ENCODE data around the gene RNASEL. TPM values are rescaled to one million over a fixed set of nuclear protein-coding genes. Genes with fewer than 3 reads are reported as not detected.
"Not testable (repeated sequence)": the region's sequence is repeated elsewhere in the genome, so short reads cannot be mapped to it uniquely, and the experiment has no call there.

Gene RNASEL
- total RNA-seq, 1 donor from 2014 or later: 0.39 TPM

GRCh38 chr1:182564406-182565004 is 24.6 kb downstream of the RNASEL start:
- no peak for DNase-seq (ENCODE audit: low read depth in 2 of 2)

DNA sequence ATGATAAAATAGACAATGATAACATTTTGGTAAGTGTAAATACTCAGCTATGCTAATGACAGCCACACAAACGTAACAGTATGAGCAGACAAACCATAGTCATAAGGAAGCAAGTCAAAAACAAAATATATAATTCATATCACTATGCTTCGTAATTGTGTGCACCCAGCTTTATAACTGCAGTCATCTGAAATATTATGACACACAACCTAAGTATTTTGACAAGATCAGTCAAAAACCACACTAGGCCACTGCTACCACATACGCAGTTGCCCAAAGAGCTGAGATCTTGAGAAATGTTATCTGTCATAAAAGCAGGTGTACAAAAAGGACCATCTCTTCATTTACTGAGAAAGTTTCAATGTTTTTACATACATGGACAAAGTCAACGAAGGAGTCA is 26.0 kb downstream of the RNASEL start:
- no peak for DNase-seq (ENCODE audit: low read depth in 2 of 2)

DNA sequence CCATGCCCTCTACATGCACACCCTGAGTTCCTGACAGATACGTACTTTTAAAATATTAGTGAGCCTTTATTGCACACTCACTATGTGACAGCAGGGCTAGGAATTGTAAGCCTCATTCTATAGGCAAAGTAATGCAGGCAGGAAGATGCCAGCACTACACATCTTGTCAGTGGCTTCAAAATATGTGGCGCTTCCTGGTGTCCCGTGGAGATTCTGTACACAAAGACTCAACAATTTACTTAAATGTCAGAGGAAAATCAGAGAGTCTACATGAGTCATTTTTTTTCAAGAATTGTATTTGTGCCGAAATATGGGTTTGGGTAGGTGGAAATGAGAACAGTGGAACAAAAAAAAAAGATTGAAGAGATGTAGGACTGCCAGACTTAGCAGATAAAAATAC is 27.6 kb downstream of the RNASEL start:
- no peak for DNase-seq (ENCODE audit: low read depth in 2 of 2)

- DNase-seq (ENCODE audit: low read depth in 2 of 2): no peak
Observed at GRCh38 chr1:182560392-182560984, 28.6 kb downstream of the RNASEL start.

- no peak for DNase-seq (ENCODE audit: low read depth in 2 of 2)
Observed at GRCh38 chr1:182556279-182556678, 32.8 kb downstream of the RNASEL start.

DNA sequence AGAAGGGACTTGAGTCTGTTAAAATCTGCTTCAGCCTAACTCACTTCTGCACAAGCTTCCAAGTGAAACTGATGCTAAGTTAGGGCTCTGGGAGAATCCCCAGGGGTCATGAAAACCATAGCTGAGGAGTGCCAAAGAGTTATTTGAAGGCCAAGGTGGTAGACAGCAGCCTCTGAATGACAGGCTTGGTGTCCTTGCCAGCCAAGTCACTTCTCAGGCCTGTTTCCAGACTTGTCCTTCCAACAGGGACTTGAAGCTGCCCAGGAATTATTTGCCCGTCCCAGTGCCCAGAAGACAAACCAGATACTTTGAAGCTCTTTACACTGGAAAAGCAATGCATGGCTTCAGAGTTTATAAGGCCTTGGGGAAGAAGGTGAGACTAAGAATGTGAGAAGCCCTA is 33.6 kb downstream of the RNASEL start:
- DNase-seq (ENCODE audit: low read depth in 2 of 2): no peak

DNA sequence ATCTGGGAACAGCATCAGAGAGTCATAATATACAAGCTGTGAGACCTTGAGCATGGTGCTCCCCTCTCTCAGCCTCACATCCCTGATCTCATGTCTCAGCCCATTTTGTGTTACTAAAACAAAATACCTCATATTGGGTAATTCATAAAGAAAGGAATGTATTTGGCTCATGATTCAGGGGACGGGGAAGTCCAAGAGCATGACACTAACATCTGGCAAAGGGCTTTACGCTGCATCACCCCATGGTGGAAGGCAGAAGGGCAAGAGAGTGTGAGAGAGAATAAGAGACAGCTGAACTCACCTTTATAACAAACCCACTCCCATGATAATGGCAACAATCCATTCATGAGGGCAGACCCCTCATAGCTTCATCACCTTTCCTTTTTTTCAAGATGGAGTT is 36.5 kb downstream of the RNASEL start:
- no peak for DNase-seq (ENCODE audit: low read depth in 2 of 2)

DNA sequence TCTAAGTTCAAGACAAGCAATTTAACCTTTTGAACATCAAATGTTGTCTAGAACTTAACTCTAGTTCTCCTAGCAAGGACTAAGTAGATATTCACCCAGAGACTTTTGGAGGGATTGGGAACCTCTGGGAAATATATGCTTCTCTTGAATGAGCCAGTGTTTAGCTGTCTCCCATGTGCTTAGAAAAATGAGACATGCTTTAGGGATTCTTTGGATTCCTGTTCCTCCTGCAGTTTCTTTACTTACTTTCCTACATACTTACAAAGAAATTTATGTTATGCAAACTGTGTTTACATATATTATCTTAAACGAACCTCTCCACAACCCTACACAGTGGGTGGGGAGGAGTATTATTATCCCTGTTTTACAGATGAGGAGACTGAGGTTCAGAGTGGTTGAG is 39.2 kb downstream of the RNASEL start:
- no peak for DNase-seq (ENCODE audit: low read depth in 2 of 2)

- no peak for DNase-seq (ENCODE audit: low read depth in 2 of 2)
Observed at GRCh38 chr1:182549346-182549745, 39.7 kb downstream of the RNASEL start.

- DNase-seq (ENCODE audit: low read depth in 2 of 2): no peak
Observed at GRCh38 chr1:182533896-182534295, 55.2 kb downstream of the RNASEL start.

- not testable (repeated sequence) for DNase-seq (ENCODE audit: low read depth in 2 of 2)
Observed at GRCh38 chr1:182528206-182528605, 60.9 kb downstream of the RNASEL start.

DNA sequence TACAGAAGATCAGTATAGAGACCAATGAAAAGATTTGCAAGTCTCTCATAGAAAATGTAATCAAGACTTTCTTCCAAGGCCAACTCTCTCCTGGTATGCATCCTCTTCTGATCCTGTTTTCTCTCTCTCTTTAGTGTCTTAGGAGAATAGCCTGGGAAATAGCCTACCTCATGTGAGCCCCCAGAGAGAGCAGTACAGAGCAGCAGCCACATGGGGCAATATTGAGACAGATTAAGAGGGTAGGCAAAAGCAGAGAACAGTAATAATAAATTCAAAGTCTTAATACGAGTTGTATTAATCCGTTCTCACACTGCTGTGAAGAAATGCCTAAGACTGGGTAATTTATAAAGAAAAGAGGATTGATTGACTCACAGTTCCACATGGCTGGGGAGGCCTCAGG is 61.4 kb downstream of the RNASEL start:
- DNase-seq (ENCODE audit: low read depth in 2 of 2): no peak

DNA sequence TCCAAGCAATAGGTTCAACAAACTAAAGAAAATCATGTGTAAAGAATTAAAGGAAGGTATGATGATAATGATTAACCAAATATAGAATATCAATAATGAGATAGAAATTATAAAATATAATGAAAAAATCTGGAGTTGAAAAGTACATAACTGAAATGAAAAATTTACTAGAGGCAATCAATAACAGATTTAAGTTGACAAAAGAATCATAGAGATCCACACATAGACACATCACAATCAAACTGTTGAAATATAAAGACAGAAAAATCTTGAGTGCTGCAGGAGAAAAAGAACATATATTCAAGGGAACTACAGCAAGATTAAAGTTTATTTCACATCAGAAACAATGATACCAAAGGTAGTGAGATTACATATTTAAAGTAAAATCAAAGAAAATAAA is 63.7 kb downstream of the RNASEL start:
- no peak for DNase-seq (ENCODE audit: low read depth in 2 of 2)

Other genes with a start within 250 kb of the RNASEL start
- gene GLUL, start 197.5 kb downstream of the RNASEL start, total RNA-seq: 312 and 484 TPM in 2 replicates
- gene TEDDM1, start 188.6 kb downstream of the RNASEL start, total RNA-seq: not detected in 2 replicates
- gene RGSL1, start 139.1 kb downstream of the RNASEL start, total RNA-seq: not detected in 2 replicates
- gene RGS16, start 15.1 kb upstream of the RNASEL start, total RNA-seq: 0.89 and 1.3 TPM in 2 replicates
- gene RGS8, start 95.3 kb upstream of the RNASEL start, total RNA-seq: not detected in 2 replicates
- gene NPL, start 200.5 kb upstream of the RNASEL start, total RNA-seq: 2.3 and 4.0 TPM in 2 replicates